NCI-H146 (cell line): ENCODE results near the gene KRT14.
A peak's percentile ranks its signal among the peaks of the same experiment; 100 is the strongest.
"Not testable (repeated sequence)": the region's sequence is repeated elsewhere in the genome, so short reads cannot be mapped to it uniquely, and the experiment has no call there.

Experiments
- DNase-seq: peaks from one replicate; lab custom pipeline; 2025; lab: John Stamatoyannopoulos, UW

KRT14 gene

GRCh38 chr17:41602524-41602923, 15.8 kb upstream of the KRT14 start:
- no peak for DNase-seq

DNA sequence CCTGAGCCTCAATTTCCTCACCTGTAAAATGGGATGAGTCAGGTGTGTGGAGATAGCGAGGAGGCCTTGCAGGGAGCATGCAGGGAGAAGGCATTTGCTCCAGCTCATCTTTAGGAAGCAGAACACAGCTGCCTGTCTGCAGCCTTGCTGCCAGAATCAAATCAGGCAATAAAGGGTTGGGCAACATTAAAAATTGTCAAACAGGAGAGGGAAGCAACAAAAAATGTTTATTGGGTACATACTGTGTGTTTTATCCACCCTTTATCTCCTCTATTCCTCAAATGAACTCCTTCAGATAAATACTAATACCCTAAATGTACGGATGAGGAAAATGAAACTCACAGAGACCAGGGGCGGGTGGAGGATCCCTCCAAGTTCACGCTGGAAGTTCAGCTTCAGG, 13.6 kb upstream of the KRT14 start:
- DNase-seq, result no peak

DNA sequence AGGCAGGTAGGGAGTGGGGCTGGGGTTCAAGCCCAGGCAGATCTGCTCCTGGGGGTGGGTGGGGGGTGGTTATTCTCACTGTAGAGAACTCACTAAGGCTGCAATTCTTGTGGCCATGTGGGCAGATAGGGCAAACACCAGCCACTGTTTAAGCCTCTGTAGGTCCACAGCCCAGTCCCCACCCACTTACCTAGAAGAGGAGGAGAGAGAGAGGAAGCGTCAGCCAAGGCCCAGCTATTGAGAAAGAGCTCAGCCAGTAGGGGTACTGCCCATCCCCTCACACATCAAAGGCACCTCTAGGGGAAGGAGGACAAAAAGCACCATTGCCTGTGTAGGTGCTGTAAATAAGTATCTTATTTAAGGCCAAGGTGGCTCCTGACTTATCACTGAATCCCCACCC, 13.0 kb upstream of the KRT14 start:
- no peak for DNase-seq

DNA sequence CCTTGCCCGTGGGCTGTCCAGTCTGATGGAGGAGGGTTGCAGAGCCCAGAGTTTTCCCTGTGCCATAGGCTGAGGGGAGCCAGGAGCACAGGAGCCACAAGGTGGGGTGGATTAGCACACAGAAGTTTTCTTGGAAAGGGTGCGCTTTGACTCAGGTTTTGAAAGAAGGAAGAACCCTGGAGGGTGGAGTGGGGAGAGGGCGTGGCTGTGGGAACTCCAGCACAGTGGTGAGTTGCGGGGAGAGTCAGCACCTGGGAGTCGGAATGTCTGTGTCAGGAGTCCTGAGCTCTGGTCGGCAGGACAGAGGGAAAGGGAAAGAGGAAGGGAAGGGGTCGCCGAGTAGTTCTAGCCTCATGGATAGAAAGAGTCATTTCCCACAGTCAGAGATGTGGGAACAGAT, 8.9 kb upstream of the KRT14 start:
- no peak for DNase-seq

- DNase-seq, result no peak
Observed at GRCh38 chr17:41594363-41594915, 7.7 kb upstream of the KRT14 start.

- no peak for DNase-seq
Observed at GRCh38 chr17:41593306-41593981, 6.7 kb upstream of the KRT14 start.

- DNase-seq, result no peak
Observed at GRCh38 chr17:41592601-41593305, 6.1 kb upstream of the KRT14 start.

DNA sequence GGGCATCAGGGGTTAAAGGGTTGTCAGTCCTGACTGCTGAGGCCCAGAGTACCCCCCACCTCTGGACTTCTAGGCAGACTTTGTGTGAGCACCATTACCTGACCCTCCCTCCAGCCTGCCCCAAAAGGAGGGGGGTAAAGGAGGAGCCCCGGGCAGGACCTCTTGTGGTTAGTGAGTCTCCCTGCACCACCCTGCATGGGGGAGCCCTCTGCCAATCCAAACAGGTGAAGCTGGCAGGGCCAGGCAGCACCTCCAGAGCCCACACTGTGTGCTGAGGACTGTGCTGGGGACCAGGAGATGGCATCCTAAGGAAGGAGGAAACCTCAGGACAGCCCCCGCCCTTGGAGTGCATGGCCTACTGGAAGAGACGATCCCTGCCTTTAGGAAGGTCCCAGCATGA, 2.6 kb upstream of the KRT14 start:
- DNase-seq, result no peak

- DNase-seq, result no peak
Observed at GRCh38 chr17:41588126-41588810, 1.6 kb upstream of the KRT14 start.

DNA sequence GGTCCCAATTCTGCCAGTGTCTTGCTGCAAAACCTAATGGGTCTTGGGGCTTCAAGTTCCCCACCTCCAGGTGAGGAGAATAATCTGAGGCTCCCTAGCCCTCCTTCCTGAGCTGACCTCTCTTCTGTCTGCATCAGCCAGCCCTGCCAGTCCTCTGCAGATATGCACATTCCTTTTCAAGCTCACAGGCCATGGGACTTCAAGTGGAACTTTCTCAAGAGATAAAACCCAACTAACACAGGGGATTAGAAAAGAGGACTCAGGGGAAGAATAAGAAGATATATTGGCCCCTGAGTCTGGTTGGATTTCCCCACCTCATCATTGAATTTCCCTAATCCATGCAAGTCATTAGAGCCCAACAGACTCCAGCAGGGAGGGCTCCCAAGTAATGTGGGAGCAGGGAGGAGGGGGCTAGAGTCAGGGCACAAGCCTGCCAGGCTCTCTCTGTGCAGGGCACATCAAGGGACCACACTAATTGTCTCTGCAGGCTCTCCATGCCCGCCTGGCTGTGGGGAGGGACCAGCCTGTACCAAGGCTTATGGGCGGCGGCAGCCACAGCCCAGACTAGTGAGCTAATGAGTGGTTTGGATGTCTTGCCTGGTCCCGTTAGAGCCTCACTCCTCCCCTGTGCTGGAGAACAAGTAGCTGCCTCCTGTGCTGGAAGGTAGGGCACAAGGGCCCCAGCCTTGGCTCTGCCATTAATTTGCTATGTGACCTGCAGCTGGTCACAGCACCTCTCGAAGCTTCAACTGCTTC, 1.2 kb downstream of the KRT14 start:
- no peak for DNase-seq

DNA sequence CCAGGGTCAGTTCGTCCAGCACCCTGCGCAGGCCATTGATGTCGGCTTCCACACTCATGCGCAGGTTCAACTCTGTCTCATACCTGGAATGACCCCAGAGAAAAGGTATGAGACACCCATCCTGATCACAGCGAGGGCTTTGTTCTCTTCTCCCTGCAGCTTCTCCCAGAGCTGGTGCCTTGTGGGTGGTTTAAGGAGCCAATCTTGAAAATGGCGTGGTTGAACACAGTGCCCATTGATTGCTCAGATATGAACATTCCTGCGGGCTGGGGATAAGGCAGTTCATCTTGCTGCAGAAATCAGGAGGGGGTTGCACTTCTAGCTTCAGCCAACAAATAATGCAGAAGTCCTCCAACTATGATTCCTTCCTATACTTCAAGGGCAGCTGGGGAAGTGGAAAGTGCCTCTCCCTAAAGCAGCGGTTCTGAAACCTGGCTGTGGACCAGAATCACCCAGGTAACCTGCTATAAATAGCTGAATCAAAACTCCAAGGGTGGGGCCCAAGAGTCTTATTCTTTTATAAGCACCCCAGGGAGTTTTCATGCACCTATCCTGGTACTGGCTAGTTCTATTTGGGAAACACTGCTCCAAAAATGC, 2.3 kb downstream of the KRT14 start:
- not testable (repeated sequence) for DNase-seq

DNA sequence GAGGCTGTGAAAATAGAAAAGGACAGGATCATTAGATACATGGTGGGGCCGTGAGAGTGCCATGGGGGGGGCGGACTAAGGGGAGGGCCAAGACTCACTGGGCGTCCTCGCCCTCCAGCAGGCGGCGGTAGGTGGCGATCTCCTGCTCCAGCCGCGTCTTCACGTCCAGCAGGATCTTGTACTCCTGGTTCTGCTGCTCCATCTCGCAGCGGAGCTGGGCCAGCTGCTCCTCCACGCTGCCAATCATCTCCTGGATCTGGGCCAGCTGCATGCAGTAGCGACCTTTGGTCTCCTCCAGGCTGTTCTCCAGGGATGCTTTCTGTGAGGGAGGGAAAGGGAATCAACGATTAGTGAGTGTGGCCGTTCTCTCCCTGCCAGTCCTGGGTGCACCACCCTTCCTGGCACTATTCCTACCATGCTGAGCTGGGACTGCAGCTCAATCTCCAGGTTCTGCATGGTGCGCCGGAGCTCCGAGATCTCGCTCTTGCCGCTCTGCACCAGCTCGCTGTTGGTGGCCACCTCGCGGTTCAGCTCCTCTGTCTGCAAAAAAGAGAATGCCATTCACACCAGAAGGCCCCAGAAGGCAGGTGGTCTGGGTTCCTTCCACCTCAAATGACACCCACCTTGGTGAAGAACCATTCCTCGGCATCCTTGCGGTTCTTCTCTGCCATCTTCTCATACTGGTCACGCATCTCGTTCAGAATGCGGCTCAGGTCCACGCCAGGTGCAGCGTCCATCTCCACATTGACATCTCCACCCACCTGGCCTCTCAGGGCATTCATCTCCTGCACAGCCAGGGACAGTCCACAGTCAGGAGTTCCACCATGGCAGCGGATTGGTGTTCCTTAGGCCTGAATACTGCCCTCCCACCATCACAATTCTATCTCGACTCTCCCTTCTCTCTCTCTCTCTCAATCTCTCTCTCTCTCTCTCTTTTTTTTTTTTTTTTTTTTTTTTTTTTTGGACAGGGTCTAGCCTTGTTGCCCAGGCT, 3.3 kb downstream of the KRT14 start:
- DNase-seq, result peak; percentile 11

DNA sequence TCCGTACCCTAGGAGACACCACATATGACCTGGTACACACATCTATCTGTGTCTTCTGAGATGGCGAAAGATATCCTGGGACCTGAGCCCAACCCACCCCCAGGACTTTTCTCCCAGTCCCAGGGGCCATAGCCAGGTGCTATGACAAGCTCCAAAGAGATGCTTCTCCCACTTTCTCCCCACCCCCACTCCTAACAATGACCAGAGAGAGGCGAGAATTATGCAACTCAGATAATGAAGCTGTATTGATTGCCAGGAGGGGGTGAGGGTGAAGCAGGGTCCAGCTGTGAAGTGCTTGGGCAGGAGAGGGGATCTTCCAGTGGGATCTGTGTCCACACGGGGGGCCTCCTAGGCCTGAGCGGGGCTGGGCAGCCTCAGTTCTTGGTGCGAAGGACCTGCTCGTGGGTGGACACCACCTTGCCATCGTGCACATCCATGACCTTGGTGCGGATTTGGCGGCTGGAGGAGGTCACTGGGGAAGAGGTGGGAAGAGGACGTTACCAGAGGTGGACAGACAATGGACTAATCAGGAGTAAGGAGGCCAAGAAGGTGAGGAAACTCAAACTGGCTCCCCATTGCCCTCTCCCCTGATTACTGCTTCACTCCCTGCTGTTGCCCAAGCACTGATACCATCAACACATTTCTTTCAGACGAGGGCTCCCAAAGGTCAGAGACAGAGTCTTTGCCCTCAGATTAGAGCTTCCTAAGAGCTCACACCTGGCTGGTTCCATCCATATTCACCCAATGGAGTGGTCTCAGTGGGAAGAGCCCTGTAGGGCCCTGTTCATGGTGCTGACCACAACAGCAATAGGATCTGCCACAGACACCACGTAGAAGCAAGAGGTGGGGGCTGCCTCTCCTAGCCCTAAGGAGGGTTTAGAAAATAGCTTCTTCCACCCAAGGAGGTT, 4.4 kb downstream of the KRT14 start:
- DNase-seq, result peak; percentile 2

- DNase-seq, result no peak
Observed at GRCh38 chr17:41581366-41582060, 5.2 kb downstream of the KRT14 start.

DNA sequence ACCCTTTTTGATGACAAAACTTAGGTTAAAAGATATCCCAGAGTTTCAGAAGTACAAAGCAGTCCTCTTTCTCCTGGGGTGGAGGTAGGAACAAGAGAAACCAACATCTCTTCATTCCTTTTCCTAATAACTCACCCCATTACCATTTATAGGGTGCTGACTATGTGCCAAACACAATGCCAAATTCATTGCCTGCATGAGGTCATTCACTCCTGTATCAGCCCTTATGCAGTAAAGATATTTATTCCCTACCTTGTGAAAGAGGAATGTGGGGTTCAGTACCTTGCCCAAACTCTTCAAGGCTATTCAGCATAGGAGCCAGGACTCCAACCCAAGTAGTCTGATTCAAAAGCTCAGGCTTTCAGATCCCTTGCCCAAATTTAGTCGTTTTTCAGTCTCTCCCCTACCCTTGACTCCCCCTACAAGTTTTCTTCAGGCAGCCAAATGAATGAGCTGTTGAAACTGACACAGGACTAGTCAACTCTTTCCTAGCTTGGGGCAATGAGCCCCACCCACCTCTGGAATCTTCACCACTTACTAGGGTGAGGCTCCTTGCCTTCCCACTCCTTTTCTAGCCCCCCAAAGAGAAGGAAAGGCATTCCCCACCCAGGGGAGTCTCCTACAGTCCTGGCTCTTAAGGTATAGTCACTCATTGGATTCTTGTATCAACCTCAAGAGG, 5.9 kb downstream of the KRT14 start:
- no peak for DNase-seq

DNA sequence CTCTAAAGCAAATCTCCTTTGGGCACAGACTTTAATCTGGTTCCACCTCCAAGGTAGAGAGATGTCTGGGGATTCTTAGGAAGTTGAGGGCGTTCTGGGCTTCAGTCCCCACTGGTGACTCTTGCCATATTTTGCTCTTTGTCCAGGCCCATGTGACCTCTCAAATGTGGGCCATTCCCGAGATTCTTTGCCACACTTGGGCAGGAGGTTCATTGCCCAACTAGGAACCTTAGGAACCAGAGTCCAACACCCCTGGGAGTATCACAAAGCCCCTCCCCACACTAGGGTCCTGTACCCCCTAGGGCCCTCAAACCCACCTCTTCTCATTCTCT, 6.5 kb downstream of the KRT14 start:
- DNase-seq, result no peak

DNA sequence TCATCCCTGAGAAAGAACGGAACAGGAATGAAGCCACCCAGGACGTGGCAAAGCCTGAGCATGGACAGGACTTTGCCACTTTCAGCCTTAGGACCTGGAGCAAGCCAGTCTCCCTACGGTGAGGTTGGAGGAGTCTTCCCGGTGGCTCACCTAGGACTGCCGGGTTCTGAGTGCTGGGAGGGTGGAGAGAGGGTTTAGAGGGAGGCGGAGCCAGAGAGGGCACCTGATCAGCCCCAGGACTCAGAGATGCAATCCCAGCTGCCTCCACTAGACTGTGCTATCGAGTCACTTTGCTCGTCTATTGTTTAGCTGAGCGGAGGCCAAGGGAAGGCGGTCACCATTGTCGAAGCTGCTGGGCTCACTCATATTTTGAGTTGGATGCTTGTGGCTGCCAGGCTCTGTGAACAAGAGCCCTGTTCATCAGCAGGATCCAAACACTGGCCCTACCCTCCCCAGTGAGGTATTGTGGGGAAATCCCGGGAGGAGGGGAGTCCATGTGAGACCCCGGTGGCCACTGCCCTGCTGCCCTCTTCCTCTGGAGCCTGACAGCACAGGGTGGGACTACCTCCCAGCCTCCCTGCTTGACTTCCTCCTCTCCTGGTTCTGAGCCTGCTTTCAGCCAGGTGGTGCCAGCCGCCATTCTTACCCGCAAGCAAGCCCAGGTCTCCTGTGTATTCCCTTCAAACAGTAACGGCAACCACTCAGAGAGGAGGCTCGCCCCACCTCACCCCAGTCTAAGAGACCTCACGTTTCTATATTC, 7.0 kb downstream of the KRT14 start:
- peak; percentile 91 for DNase-seq

DNA sequence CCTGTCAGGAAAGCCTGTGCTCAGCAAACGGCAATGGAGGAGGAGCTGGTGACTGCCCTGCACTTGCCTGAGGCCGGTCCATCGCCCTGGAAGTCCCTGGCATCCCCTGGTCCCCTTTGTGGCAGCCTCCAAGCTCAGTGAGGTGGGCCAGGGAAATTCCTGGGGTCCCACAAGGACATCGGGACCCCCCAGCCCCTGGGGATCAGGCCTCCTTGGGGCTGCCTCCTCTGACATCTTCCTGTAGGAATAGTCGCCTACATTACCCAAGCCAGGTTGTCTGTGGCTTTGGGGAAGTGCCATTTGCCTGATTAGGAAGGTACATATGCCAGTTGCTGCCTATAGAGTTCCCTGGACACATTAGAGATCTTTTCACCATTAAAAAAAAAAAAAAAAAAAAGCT, 7.7 kb downstream of the KRT14 start:
- DNase-seq, result no peak
